ENCODE measurements around the gene ZNF3. TPM values are rescaled to one million over a fixed set of nuclear protein-coding genes. Genes with fewer than 3 reads are reported as not detected.

Gene ZNF3
- polyA plus RNA-seq, 2 of the 4 experiments (the other 2 are of a cell fraction), result 22.5 to 30.2 TPM

GRCh38 chr7:100088621-100089457, 7.3 kb upstream of the ZNF3 start, which contains the start of gene COPS6:
Gene COPS6 (plus strand): TSS chr7:100088969. CDS start chr7:100088991, 22 bp downstream.
- DNase-seq (ENCODE audit: low read depth in 1 of 2, low spot score in 1 of 2), result peak; percentile 69 to 88
- CTCF ChIA-PET, result interaction anchor here (1.0 to 1.9 kb wide), 2 partner anchors 13 to 95 kb away, joined by 3 to 4 read pairs; partner anchors contain the start of gene AP4M1
- H3K4me3 ChIP-seq, result peak within 1 kb of the TSS; percentile 69
- H3K9me3 ChIP-seq, result no peaks in the 10 kb centered on the region
- H3K4me2 ChIP-seq, result peak within 1 kb of the TSS; percentile 86
- POLR2A ChIA-PET, result interaction anchor here (0.6 to 4.8 kb wide), 3 partner anchors 13 to 340 kb away, joined by 3 to 46 read pairs (median 3); partner anchors contain the start of genes AP4M1, MCM7 and ZCWPW1
- WGBS (ENCODE audit: missing lambda C conversion rate), result 2% methylated on average over 29 of the region's 68 CpGs
- H3K27ac ChIP-seq, result peak within 1 kb of the TSS; percentile 88 to 94
- FAIRE-seq, result no peak
- ATAC-seq, result peak; percentile 41 to 44
- peaks cover 14% of the 10 kb centered on the region for H3K4me1 ChIP-seq
- TF ChIP-seq TFCP2L1 (CRISPR knock-in tag; IDR thresholded peaks at IDR 0.05) (0 out of 2 replicates have a peak, but pooled peaks have one; percentile 9), CHD4 (IDR thresholded peaks at IDR 0.05; ENCODE audit: borderline replicate concordance) (no peak), BCL3 (IDR thresholded peaks at IDR 0.05) (peak; percentile 86; the same call in 2 of the 3 replicates), JUN (IDR thresholded peaks at IDR 0.05) (peak; percentile 87 to 96), HOXB5 (CRISPR knock-in tag; IDR thresholded peaks at IDR 0.05) (peak; percentile 97), JUNB (IDR thresholded peaks at IDR 0.05) (no peak), ESRRA (IDR thresholded peaks at IDR 0.05; ENCODE audit: borderline replicate concordance, low read length) (no peak), POLR2A (IDR thresholded peaks at IDR 0.05; ENCODE audit: low read length) (peak; percentile 92), CHD2 (IDR thresholded peaks at IDR 0.05; ENCODE audit: low read length, partially characterized antibody) (no peak), EHF (CRISPR knock-in tag; IDR thresholded peaks at IDR 0.05) (peak; percentile 96), RNF2 (IDR thresholded peaks at IDR 0.05; ENCODE audit: borderline replicate concordance, low read depth) (peak; percentile 96), MAFK (IDR thresholded peaks at IDR 0.05; ENCODE audit: partially characterized antibody) (no peak), NPAS2 (CRISPR knock-in tag; IDR thresholded peaks at IDR 0.05; ENCODE audit: borderline replicate concordance) (peak; percentile 85), FOXS1 (CRISPR knock-in tag; IDR thresholded peaks at IDR 0.05) (peak; percentile 75; the same call in 1 of the 2 replicates), HDAC2 (IDR thresholded peaks at IDR 0.05) (peak; percentile 57; the same call in 1 of the 2 replicates), HOXB13 (CRISPR knock-in tag; IDR thresholded peaks at IDR 0.05; ENCODE audit: low read depth) (peak; percentile 97), PHF8 (IDR thresholded peaks at IDR 0.05; ENCODE audit: borderline replicate concordance, low read depth) (peak; percentile 69), BHLHE40 (IDR thresholded peaks at IDR 0.05; ENCODE audit: low read depth, low read length) (no peak), FOSL2 (IDR thresholded peaks at IDR 0.05) (no peak), FOSL2 (CRISPR knock-in tag; IDR thresholded peaks at IDR 0.05) (peak; percentile 40; the same call in 1 of the 2 replicates), TP53 (CRISPR knock-in tag; IDR thresholded peaks at IDR 0.05) (peak; percentile 95), HEYL (CRISPR knock-in tag; IDR thresholded peaks at IDR 0.05) (peak; percentile 76; the same call in 1 of the 2 replicates), SMC3 (IDR thresholded peaks at IDR 0.05) (0 out of 3 replicates have a peak, but pooled peaks have one; percentile 9), REST (IDR thresholded peaks at IDR 0.05) (no peak), KDM5A (IDR thresholded peaks at IDR 0.05) (peak; percentile 66), ZSCAN20 (CRISPR knock-in tag; IDR thresholded peaks at IDR 0.05) (peak; percentile 94), HMGXB4 (CRISPR knock-in tag; IDR thresholded peaks at IDR 0.05; ENCODE audit: borderline replicate concordance) (peak; percentile 87), ZNF302 (CRISPR knock-in tag; IDR thresholded peaks at IDR 0.05) (peak; percentile 90)
- TF ChIP-seq, protein P1, sequence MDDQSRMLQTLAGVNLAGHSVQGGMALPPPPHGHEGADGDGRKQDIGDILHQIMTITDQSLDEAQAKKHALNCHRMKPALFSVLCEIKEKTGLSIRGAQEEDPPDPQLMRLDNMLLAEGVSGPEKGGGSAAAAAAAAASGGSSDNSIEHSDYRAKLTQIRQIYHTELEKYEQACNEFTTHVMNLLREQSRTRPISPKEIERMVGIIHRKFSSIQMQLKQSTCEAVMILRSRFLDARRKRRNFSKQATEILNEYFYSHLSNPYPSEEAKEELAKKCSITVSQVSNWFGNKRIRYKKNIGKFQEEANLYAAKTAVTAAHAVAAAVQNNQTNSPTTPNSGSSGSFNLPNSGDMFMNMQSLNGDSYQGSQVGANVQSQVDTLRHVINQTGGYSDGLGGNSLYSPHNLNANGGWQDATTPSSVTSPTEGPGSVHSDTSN (IDR thresholded peaks at IDR 0.05), result peak; percentile 66; the same call in 1 of the 2 replicates
- TF ChIP-seq, protein P2, sequence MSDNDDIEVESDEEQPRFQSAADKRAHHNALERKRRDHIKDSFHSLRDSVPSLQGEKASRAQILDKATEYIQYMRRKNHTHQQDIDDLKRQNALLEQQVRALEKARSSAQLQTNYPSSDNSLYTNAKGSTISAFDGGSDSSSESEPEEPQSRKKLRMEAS (IDR thresholded peaks at IDR 0.05), result peak; percentile 98
- TF ChIP-seq, protein P3, sequence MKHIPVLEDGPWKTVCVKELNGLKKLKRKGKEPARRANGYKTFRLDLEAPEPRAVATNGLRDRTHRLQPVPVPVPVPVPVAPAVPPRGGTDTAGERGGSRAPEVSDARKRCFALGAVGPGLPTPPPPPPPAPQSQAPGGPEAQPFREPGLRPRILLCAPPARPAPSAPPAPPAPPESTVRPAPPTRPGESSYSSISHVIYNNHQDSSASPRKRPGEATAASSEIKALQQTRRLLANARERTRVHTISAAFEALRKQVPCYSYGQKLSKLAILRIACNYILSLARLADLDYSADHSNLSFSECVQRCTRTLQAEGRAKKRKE (CRISPR knock-in tag; IDR thresholded peaks at IDR 0.05; ENCODE audit: low read depth), result peak; percentile 98

Measured in A549 (cell line).